ENCODE measurements around the gene SMIM41.

SMIM41 gene

GRCh38 chr12:52050116-52050757 lies 29.3 kb upstream of the SMIM41 start:
- TF ChIP-seq CTCF (IDR thresholded peaks at IDR 0.05; ENCODE audit: insufficient read depth, low read length) (no peak), POLR2AphosphoS5 (IDR thresholded peaks at IDR 0.05; ENCODE audit: low read depth) (no peak), REST (IDR thresholded peaks at IDR 0.05; ENCODE audit: insufficient replicate concordance, low read depth) (no peak), GABPA (IDR thresholded peaks at IDR 0.05; ENCODE audit: low read depth) (no peak), SPI1 (IDR thresholded peaks at IDR 0.05; ENCODE audit: borderline replicate concordance, low read depth) (no peak)
- H3K27me3 ChIP-seq (ENCODE audit: insufficient read depth, poor library complexity, severe bottlenecking), result peaks cover 8% of the 10 kb centered on the region
- H3K4me3 ChIP-seq (replicated peaks; ENCODE audit: insufficient read depth, low read length), result peak overlapping the region; percentile 51
- H3K27ac ChIP-seq (replicated peaks), result peak overlapping the region; percentile 49
- no peak for DNase-seq (ENCODE audit: low read depth in 1 of 2, low spot score in 1 of 2)

- Histone ChIP-seq H3K27ac (replicated peaks) (peak within 1 kb of the TSS; percentile 49), H3K27me3 (ENCODE audit: insufficient read depth, poor library complexity, severe bottlenecking) (peaks cover 8% of the 10 kb centered on the region), H3K4me3 (replicated peaks; ENCODE audit: insufficient read depth, low read length) (peak within 1 kb of the TSS; percentile 51)
- DNase-seq (ENCODE audit: low read depth in 1 of 2, low spot score in 1 of 2), result peak; percentile 69 to 88
- TF ChIP-seq REST (IDR thresholded peaks at IDR 0.05; ENCODE audit: insufficient replicate concordance, low read depth) (no peak), CTCF (IDR thresholded peaks at IDR 0.05; ENCODE audit: insufficient read depth, low read length) (no peak), GABPA (IDR thresholded peaks at IDR 0.05; ENCODE audit: low read depth) (no peak), SPI1 (IDR thresholded peaks at IDR 0.05; ENCODE audit: borderline replicate concordance, low read depth) (no peak), POLR2AphosphoS5 (IDR thresholded peaks at IDR 0.05; ENCODE audit: low read depth) (no peak; the same call in 1 of the 2 replicates)
Observed at GRCh38 chr12:52050758-52051541, 28.6 kb upstream of the SMIM41 start, which contains the start of gene NR4A1. Gene NR4A1 (plus strand): TSS chr12:52051442. CDS start chr12:52054329, 2,887 bp downstream.

- TF ChIP-seq SPI1 (IDR thresholded peaks at IDR 0.05; ENCODE audit: borderline replicate concordance, low read depth) (no peak), CTCF (IDR thresholded peaks at IDR 0.05; ENCODE audit: insufficient read depth, low read length) (no peak), REST (IDR thresholded peaks at IDR 0.05; ENCODE audit: insufficient replicate concordance, low read depth) (no peak), POLR2AphosphoS5 (IDR thresholded peaks at IDR 0.05; ENCODE audit: low read depth) (no peak), GABPA (IDR thresholded peaks at IDR 0.05; ENCODE audit: low read depth) (no peak)
- H3K4me3 ChIP-seq (replicated peaks; ENCODE audit: insufficient read depth, low read length), result no peak overlapping the region
- DNase-seq (ENCODE audit: low read depth in 1 of 2, low spot score in 1 of 2), result no peak
- no peak overlapping the region for H3K27ac ChIP-seq (replicated peaks)
- peaks cover 8% of the 10 kb centered on the region for H3K27me3 ChIP-seq (ENCODE audit: insufficient read depth, poor library complexity, severe bottlenecking)
Observed at GRCh38 chr12:52052468-52053186, 26.9 kb upstream of the SMIM41 start.

Measured in HL-60 (cell line).